ENCODE results near the gene COPS9.

COPS9 gene

GRCh38 chr2:240136013-240136670 is at the start of gene COPS9:
Gene COPS9 (minus strand): TSS chr2:240136305. CDS start chr2:240136284, 21 bp downstream.
- peak; percentile 89 for DNase-seq

- no peak for DNase-seq
These were observed 48.6 kb upstream of the COPS9 start for GRCh38 chr2:240184656-240185055.

DNA sequence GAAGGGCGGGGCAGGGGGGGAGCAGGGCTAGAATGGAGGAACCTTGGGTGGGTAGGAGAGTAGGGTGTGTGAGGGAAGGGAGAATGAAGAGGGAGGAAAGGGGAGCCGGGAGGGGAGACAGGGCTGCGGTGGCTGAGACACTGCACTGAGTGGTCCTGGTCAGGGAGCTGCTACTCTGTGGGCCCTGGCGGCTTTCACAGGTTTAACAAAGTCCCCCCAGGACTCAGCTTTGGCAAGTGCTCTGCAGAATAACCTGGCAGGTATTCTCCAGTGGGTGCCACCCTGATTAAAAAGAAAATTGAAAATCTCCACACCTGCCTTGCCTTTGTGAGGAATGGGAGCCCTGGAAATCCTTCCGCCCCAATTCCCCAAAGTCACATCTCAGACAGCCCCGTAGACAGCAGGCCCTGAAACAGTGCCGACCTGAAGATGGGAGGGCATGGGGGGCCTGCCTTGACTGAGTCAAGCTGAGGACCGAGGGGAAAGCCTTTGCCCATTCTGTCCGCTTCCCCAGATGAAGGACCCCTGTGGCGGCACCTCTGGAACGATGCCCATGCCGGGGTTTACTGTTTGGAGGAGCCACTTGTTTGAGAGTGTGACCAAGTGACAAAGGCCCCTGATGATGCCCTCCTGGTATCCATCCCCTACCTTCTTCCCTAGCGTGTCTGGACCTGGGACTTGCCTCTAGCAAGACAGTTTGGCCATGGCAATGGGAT is 47.9 kb upstream of the COPS9 start:
- DNase-seq, result no peak

- DNase-seq, result no peak
These were observed 47.1 kb upstream of the COPS9 start for GRCh38 chr2:240183006-240183874.

DNA sequence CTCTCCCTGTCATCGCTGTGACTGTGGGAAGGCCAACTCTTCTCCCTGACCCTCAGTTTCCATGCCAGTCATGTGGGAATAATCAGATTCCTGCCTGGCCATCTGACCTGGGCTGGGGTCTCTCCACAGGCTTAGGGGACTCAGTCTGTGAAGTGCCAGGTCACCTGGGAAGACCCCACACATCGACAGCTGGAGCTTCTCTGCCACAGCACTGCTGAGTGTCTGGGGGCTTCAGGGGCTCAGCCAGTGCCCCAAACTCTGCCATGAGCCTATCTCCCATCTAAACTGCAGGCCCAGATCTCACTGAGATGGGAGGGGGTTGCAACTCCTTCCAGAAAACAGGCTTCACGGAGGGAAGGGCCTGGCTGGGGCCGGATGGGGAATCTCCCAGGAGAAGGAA is 46.4 kb upstream of the COPS9 start:
- no peak for DNase-seq

- no peak for DNase-seq
These were observed 45.9 kb upstream of the COPS9 start for GRCh38 chr2:240182001-240182400.

DNA sequence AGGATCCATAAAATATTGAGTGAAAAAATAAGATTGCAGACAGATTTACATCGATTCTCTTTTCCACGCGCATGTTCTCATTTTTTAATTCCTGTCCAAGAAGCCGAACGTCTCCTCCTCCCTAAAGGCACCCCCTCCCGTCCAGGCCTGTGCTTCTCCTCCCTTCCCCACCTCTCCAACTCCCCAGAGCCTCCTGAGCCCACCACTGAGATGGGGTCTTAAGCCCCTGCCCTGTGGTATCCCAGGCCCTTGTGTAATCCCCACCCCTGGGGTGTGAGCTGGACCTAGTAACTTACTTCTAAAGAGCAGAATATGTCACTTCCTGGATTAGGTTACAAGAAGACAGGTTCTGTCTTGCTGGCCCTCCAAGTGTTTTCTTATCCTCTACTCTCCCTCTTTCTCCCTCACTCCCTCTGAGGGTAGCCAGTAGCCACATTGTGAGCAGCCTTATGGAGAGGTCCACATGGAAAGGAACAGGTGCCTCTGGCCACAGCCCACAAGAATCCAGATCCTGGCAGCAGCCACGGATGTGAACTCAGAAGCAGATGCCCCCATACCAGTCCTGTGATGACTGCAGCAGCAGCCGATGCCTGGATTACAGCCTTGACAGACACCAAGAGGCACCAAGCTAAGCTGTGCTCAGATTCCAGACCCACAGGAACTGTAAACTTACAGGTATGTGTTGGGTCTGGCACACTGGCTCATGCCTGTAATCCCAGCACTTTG is 44.0 kb upstream of the COPS9 start:
- DNase-seq, result no peak

DNA sequence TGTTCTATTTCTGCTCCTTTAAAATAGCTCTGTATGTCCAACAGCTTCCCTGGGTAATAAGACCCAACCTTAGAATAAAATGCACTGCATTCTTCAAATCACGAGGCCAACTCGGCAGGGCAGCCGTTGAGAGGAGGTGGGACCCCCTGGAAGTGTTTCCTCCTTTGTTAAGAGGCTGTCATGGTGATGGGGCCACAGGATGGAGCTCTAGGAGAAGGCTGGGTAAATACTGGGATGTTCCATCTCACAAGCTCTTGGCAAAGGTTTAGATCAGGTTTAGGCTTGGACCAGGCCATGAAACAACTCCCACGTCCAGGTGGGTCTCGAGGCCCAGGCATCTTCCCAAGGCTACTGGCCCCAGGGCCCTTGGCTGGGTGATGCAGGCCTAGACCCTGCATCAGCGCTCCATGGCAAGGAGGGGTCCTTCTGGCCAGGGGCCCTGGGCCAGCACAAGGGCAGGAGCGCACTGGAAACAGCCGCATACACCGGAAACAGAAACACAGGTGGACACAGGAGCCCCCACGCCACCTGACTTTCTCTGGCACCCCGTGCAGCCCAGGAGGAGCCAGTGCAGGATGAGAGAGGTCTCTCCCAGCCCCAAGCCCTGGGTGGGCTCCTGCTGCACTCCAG is 43.2 kb upstream of the COPS9 start:
- no peak for DNase-seq

DNA sequence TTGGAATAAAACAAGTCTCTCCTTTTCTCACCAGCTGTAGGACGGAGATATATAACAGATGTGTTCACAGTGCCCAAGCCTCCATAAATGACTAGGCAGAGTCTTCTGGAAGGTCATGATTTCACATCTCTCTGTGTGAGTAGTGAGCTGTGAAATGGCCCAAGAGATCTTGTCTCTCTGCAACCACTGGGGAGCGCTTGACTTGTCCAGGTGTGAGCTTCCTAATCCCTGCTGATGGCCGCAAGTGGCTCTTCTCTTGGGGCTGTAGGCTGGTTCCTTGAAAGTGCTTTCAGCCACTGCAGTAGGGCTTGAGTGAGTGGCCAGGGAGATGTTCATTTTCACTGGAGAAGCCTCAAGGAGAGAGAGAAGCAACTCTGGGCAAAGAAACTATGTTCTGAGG is 42.5 kb upstream of the COPS9 start:
- no peak for DNase-seq

DNA sequence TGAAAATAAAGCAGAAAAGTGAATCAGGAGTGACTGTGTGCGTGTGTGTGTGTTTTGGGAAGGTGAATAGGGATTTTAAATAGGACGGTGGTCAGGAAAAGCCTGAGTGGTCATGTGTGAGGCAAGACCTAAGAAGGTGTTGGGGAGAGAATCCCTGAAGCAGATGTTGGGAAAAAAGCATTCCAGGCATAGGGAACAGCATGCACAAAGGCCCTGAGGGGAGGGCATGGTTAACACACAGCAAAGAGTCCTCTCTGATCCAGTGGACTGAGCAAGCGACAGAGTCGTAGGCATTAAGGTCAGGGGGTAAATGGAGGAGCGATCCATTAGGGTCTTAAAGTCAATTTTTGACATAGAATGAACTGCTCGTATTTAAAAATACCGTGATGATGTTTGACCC is 38.4 kb upstream of the COPS9 start:
- DNase-seq, result no peak

- no peak for DNase-seq
These were observed 36.2 kb upstream of the COPS9 start for GRCh38 chr2:240172071-240172895.

GRCh38 chr2:240170883-240171282 is 34.8 kb upstream of the COPS9 start:
- no peak for DNase-seq

- no peak for DNase-seq
These were observed 34.2 kb upstream of the COPS9 start for GRCh38 chr2:240170354-240170735.

DNA sequence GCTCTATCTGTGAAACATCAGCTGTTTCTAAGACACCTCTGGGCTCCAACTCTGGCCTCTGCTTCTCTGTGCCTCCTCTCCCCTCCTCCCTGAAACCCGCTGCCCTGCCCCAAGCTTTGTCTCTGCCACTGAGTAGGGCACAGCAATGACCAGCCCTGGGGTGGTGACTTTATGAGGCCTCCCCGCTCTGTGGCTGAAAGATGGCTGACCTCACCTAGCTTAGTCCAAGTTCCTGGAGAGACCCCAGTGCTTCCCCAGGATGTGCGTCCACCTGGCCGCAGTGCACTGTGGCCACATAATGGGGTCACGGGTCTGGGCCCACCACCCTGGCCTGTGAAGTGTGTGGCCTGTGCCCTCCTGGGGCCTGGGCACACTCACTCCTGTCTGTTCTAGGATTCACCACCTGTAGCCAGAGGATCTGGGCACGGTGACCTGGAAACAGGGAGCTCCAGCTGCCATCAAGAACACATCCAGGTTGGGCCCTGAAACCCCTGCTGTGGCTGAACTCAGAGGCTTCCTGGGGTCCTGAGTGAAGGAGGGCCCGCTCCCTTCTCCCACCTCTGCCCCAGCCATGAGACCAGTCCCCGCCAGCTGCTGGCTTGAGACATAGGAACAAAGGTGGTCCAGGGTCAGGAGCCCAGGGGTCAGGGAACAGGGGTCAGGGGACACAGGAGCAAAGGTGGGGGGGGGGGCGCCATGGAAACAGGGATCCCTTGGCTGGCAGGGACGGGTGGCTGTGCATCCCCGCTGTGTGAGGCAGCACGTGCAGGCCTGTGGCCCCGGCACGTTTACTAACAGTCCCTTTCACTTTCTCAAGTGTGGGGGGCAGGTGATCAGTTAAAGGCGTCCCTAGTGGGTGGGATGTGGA is 33.6 kb upstream of the COPS9 start:
- no peak for DNase-seq

- DNase-seq, result no peak
These were observed 32.6 kb upstream of the COPS9 start for GRCh38 chr2:240168546-240169361.

DNA sequence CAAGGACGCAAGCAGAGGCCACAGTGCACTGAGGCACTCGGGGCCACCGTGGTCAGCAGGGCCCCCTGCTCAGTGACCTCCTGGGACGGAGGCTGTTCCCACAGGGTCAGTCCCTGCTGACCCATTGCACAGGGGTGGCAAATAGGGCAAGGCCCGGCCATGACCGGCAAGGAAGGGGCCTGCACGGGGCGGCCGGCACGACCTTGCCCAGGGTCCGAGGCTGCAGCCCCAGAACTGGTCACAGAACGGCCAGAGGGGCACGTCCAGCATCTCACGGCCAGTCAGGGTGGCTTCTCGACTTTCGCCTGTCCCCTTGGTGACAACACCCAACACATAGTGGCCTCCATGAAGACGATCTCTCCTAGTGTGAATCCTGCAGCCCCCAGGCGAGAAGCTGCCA is 31.9 kb upstream of the COPS9 start:
- DNase-seq, result no peak

- DNase-seq, result no peak
These were observed 31.4 kb upstream of the COPS9 start for GRCh38 chr2:240167588-240167880.

DNA sequence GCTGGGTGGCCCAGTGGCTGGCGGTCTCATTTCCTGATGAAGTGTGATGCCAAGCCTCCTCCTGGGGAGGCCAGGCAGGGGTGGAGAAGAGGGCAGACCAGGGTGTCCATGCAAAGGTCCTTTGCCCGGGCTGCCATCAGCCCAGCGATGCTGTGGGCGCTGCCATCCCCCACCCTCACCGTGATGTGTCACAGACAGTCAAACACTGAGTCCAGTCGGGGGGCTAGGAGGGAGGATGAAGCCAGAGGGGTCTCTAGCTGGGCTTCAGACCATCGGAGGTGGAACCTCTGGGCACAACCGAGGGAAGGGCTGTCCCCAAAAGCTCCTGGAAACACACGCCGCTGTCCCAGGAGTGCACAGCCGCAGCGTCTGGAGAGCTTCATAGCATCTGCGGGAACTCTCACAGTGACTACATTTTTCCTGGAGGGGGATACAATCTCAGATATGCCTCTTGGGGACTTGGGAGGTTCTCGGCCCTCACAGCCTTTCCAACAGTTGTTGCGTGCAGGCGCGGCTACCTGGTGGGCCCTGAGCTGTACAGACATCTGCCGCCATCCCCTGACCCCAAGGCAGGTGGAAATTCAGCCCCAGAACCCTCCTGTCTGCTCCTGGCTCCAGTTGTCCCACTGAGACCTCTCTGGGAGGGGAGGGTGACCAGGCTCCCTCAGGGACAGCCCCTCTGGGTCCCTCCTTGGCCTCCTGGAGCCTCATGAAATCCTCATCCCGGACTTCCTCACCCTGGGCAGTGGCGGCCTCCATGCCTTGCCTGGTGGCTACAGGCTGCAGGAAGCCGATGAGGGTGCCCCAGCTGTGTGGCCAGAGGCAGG is 30.9 kb upstream of the COPS9 start:
- no peak for DNase-seq

GRCh38 chr2:240166191-240166590 is 30.1 kb upstream of the COPS9 start:
- DNase-seq, result no peak

All from CD4-positive, alpha-beta T cell treated with Interleukin-4 for 4 hours (primary cell).